Esophagus squamous epithelium (tissue), 4 donors: Measurements from ENCODE around the gene ARL11.

Source experiments
- CTCF ChIP-seq, 6 experiments: fragments of 450-650 bp in 4 of 6; fragments of 200-600 bp in 2 of 6; sonication (generic) in 2 of 6; IDR thresholded peaks; one replicate each; pipeline ENCODE4 v1.5.1; 2016 to 2019; ENCODE audit warnings: antibody characterized with exemption in 6 of 6, mild to moderate bottlenecking in 4 of 6, moderate library complexity in 4 of 6
- POLR2A ChIP-seq, 4 donors: fragments of 450-650 bp; IDR thresholded peaks; one replicate each; pipeline ENCODE4 v1.6.1; 2017; ENCODE audit warnings: antibody characterized with exemption in 4 of 4, mild to moderate bottlenecking in 4 of 4, moderate library complexity in 3 of 4

GRCh38 chr13:49664606-49665005, 36.3 kb downstream of the ARL11 start:
- TF ChIP-seq CTCF (IDR thresholded peaks at IDR 0.05) = no peak
- no peak for TF ChIP-seq POLR2A (IDR thresholded peaks at IDR 0.05)
